GM21447 (cell line): Measurements from ENCODE around the gene WFDC10B.
"Not testable (repeated sequence)": the region's sequence is repeated elsewhere in the genome, so short reads cannot be mapped to it uniquely, and the experiment has no call there.

Experiments used
- ATAC-seq: cut with Tn5 transposase; IDR thresholded peaks from one replicate; pipeline ENCODE4 v1.9.1; 2021; ENCODE audit not compliant: unreplicated experiment

Gene WFDC10B

GRCh38 chr20:45649312-45649863 is 55.4 kb downstream of the WFDC10B start:
- no peak for ATAC-seq

GRCh38 chr20:45647441-45648050 is 57.3 kb downstream of the WFDC10B start:
- no peak for ATAC-seq

DNA sequence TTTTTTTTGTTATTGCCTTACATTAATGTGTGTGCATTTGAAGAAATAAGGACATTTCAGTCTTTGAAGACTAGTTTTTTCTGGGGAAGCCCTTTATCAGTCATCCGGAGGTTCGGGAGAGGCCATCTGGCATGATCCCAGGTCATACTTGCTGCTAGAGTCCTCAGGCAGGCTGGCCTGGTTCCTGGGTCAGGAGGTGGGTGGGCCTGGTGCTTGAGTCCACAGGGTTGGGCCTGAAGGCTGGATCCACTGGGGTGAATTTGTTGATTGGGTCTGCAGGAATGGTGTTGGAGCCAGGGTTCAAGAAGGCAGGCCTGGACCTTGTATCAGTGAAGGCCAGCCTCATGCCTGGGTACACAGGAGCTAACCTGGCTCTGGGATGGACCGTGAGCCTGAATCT is 57.9 kb downstream of the WFDC10B start:
- ATAC-seq, result no peak

DNA sequence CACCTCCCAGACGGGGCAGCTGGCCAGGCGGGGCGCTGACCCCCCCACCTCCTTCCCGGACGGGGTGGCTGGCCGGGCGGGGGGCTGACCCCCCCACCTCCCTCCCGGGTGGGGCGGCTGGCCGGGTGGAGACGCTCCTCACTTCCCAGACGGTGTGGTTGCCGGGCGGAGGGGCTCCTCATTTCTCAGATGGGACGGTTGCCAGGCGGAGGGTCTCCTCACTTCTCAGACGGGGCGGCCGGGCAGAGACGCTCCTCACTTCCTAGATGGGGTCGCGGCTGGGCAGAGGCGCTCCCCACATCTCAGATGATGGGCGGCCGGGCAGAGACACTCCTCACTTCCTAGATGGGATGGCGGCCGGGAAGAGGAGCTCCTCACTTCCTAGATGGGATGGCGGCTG is 59.0 kb downstream of the WFDC10B start:
- not testable (repeated sequence) for ATAC-seq

DNA sequence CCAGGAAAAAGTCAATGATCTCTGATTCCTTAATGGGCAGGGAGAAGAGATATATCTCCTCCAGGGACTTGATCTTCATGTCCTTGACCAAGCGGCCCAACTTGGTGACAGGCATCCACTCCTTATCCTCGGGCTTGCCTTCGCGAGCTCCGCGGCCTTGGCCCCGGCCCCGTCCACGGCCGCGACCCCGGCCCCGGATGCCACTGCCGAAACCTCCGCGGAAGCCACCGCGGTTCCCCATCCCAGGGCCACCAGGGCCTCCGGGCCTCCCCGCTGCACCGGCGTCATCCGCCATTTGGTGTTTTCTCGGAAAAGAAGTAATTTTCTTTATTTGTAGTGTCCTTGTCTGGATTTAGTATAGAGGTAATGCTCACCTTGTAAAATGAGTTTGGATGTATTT is 63.7 kb downstream of the WFDC10B start:
- ATAC-seq, result not testable (repeated sequence)

GRCh38 chr20:45639687-45640086 is 65.1 kb downstream of the WFDC10B start:
- no peak for ATAC-seq

DNA sequence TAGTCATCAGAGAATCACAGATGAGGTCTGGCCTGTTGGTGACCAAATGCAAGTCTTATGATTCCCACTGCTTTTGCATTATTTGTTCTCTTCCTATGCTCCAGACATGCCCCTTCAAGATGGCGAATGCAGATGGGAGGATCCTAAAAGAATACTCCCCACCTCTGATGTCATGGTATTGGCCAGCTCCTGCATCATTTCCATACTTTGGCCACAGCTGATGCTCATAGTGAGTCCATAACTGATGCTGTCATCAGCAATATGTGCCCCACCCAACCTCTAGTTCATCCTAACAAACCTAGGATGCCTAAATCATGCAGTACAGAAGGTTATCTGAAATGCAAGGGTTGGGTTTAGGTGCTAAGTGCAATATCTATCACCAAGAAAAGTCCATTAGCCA is 68.3 kb downstream of the WFDC10B start:
- no peak for ATAC-seq
